GM12878 (cell line): ENCODE results near the gene ELF2. TPM values are rescaled to one million over a fixed set of nuclear protein-coding genes. Genes with fewer than 3 reads are reported as not detected.

ENCODE experiments used
- ASH2L ChIP-seq: fragments of 300-600, 200-600 bp; sonication (generic); IDR thresholded peaks from 2 replicates; pipeline ENCODE4 v1.6.1; 2017; ENCODE audit warnings: low read depth, mild to moderate bottlenecking, borderline replicate concordance
- BACH1 ChIP-seq: fragments of 450-650 bp; IDR thresholded peaks from 2 replicates; pipeline ENCODE4 v1.6.1; 2017; ENCODE audit warnings: mild to moderate bottlenecking, borderline replicate concordance
- CBFB ChIP-seq: IDR thresholded peaks from 2 replicates; pipeline ENCODE4 v1.6.1; 2016; ENCODE audit warnings: antibody characterized with exemption, low read depth
- CHD2 ChIP-seq: IDR thresholded peaks from 2 replicates; pipeline ENCODE4 v1.6.1; 2011; ENCODE audit warnings: low read depth, low read length, improper control_type of control experiment, borderline replicate concordance
- GATAD2B ChIP-seq: fragments of 450-650 bp; conservative IDR thresholded peaks from 2 replicates; pipeline ENCODE4 v1.6.1; 2017; ENCODE audit warnings: low read depth, mild to moderate bottlenecking, moderate library complexity
- IKZF1 ChIP-seq: fragments of 450-650 bp; conservative IDR thresholded peaks from 2 replicates; pipeline ENCODE4 v1.6.1; 2017; ENCODE audit warnings: antibody characterized with exemption, mild to moderate bottlenecking
- KDM1A ChIP-seq: fragments of 200-600 bp; sonication (generic); IDR thresholded peaks from 2 replicates; pipeline ENCODE4 v1.6.1; 2016; ENCODE audit warnings: borderline replicate concordance
- MYC ChIP-seq: IDR thresholded peaks from 2 replicates; pipeline ENCODE4 v1.6.1; 2011; ENCODE audit warnings: mild to moderate bottlenecking, low read length, moderate library complexity, inconsistent platforms; ENCODE audit not compliant: insufficient read depth, insufficient replicate concordance, insufficient read length, severe bottlenecking
- NKRF ChIP-seq: fragments of 450-650 bp; conservative IDR thresholded peaks from 2 replicates; pipeline ENCODE4 v1.6.1; 2017; ENCODE audit warnings: mild to moderate bottlenecking, moderate library complexity
- NR2F1 ChIP-seq: fragments of 450-650 bp; conservative IDR thresholded peaks from 2 replicates; pipeline ENCODE4 v1.6.1; 2017; ENCODE audit warnings: mild to moderate bottlenecking
- POLR2AphosphoS2 ChIP-seq: IDR thresholded peaks from 2 replicates; pipeline ENCODE4 v1.6.1; 2011; ENCODE audit warnings: low read depth, mild to moderate bottlenecking, low read length, improper control_type of control experiment, moderate library complexity
- RAD21 ChIP-seq: IDR thresholded peaks from 2 replicates; pipeline ENCODE4 v1.6.1; 2011; ENCODE audit warnings: mild to moderate bottlenecking, low read depth, low read length, moderate library complexity; ENCODE audit not compliant: insufficient read depth
- SMARCA5 ChIP-seq: fragments of 450-650 bp; IDR thresholded peaks from 2 replicates; pipeline ENCODE4 v1.6.1; 2017; ENCODE audit warnings: mild to moderate bottlenecking
- SMC3 ChIP-seq: IDR thresholded peaks from 2 replicates; pipeline ENCODE4 v1.6.1; 2011; ENCODE audit warnings: low read length, improper control_type of control experiment, borderline replicate concordance
- SPI1 ChIP-seq: IDR thresholded peaks from 2 replicates; pipeline ENCODE4 v1.6.1; 2011; ENCODE audit warnings: low read depth, mild to moderate bottlenecking, low read length, moderate library complexity, borderline replicate concordance; ENCODE audit not compliant: insufficient read depth
- SREBF2 ChIP-seq: IDR thresholded peaks from 2 replicates; pipeline ENCODE4 v1.6.1; 2012; ENCODE audit warnings: mild to moderate bottlenecking, low read length
- STAT1 ChIP-seq: fragments of 450-650 bp; conservative IDR thresholded peaks from 2 replicates; pipeline ENCODE4 v1.6.1; 2014; ENCODE audit warnings: antibody characterized with exemption, mild to moderate bottlenecking
- TBL1XR1 ChIP-seq: IDR thresholded peaks from 2 replicates; pipeline ENCODE4 v1.6.1; 2012; ENCODE audit warnings: low read depth, low read length, improper control_type of control experiment
- ZNF207 ChIP-seq: fragments of 450-650 bp; IDR thresholded peaks from 2 replicates; pipeline ENCODE4 v1.6.1; 2014; ENCODE audit warnings: antibody characterized with exemption, mild to moderate bottlenecking, borderline replicate concordance
- ZNF217 ChIP-seq: fragments of 450-650 bp; IDR thresholded peaks from 2 replicates; pipeline ENCODE4 v1.6.1; 2017; ENCODE audit warnings: antibody characterized with exemption, mild to moderate bottlenecking
- ZNF24 ChIP-seq: fragments of 450-650 bp; IDR thresholded peaks from 2 replicates; pipeline ENCODE4 v1.6.1; 2017; ENCODE audit warnings: antibody characterized with exemption, mild to moderate bottlenecking
- ZSCAN29 ChIP-seq: fragments of 450-650 bp; IDR thresholded peaks from 2 replicates; pipeline ENCODE4 v1.6.1; 2017; ENCODE audit warnings: mild to moderate bottlenecking, moderate library complexity
- polyA plus RNA-seq, 11 experiments: library from polyadenylated mRNA; depleted of rRNA in 4 of 11; unstranded in 6 of 11; stranded (reverse) in 5 of 11; fragments of >200 nt; fragmentation: Nextera tagmentation in 4 of 11; fragmentation: Illumina TruSeq in 1 of 11; extraction: Ambion mirVana in 4 of 11; extraction: Trizol in 1 of 11; gene quantifications; 1 replicate in 1 of 11; 2 replicates in 10 of 11; pipeline versions ENCODE4 v1.2.1 to v1.2.3, GENCODE V29; 2011 to 2016; ENCODE audit warnings: inconsistent platforms in 2 of 11, missing spikeins in 2 of 11, low read depth in 1 of 11
- total RNA-seq, 4 experiments: library from RNA; depleted of rRNA in 3 of 4; stranded (reverse); fragments of >200 nt in 3 of 4; fragmentation: Illumina TruSeq in 1 of 4; extraction: Trizol in 1 of 4; gene quantifications; 2 replicates each; pipeline versions ENCODE4 v1.2.1 to v1.2.3, GENCODE V29; 2013 to 2021
- TF ChIP-seq, protein P1 (sequence below): fragments of 450-650 bp; IDR thresholded peaks from 2 replicates; pipeline ENCODE4 v1.6.1; 2014; ENCODE audit warnings: mild to moderate bottlenecking
- TF ChIP-seq, protein P2 (sequence below): IDR thresholded peaks from 2 replicates; pipeline ENCODE4 v1.6.1; 2012; ENCODE audit warnings: low read depth, low read length, improper control_type of control experiment
- TF ChIP-seq, protein P3 (sequence below): IDR thresholded peaks from 2 replicates; pipeline ENCODE4 v1.6.1; 2012; ENCODE audit warnings: low read depth, low read length, improper control_type of control experiment
- TF ChIP-seq, protein P4 (sequence below), 3 experiments: IDR thresholded peaks in 2 of 3; conservative IDR thresholded peaks in 1 of 3; 2 replicates each; pipeline ENCODE4 v1.5.1; 2011; ENCODE audit warnings: low read depth in 3 of 3, low read length in 3 of 3, mild to moderate bottlenecking in 3 of 3, control low read depth in 2 of 3, moderate library complexity in 2 of 3, inconsistent platforms in 1 of 3, mixed read lengths in 1 of 3; ENCODE audit not compliant: control insufficient read depth in 2 of 3, insufficient read depth in 1 of 3; ENCODE audit errors: extremely low read depth in 1 of 3

The ELF2 gene
- total and polyA plus RNA-seq, 10 of the 15 experiments (the other 5 are each of a cell fraction or from before 2014, with no cell fraction given), result 10.5 to 30.1 (median 20.5) TPM

DNA sequence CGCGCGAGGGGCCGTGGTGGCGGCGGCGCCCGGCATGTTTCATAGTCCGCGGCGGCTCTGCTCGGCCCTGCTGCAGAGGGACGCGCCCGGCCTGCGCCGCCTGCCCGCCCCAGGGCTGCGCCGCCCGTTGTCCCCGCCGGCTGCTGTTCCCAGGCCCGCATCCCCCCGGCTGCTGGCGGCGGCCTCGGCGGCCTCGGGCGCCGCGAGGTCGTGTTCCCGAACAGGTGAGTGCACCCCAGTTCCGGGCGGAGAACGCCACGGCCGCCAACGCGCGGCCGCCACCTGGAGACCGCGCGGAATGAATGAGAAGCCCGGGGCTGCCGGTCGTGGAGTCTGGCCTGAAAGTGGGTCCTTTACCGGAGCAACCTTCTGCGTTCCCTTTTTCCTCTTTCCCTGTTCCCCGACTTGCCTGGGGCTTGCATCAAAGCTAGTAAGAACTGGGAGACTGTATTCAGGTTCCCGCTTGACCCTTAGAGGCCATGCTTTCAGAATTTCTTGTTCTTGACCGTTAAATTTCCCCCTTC is 161.0 kb downstream of the ELF2 start (continued):
- no peak for TF ChIP-seq STAT1
- TF ChIP-seq CHD2, result no peak
- peak; percentile 83 for TF ChIP-seq NR2F1
- no peak for TF ChIP-seq POLR2AphosphoS2
- peak; percentile 82 for TF ChIP-seq ZNF217
- no peak for TF ChIP-seq KDM1A
- TF ChIP-seq, protein P1, sequence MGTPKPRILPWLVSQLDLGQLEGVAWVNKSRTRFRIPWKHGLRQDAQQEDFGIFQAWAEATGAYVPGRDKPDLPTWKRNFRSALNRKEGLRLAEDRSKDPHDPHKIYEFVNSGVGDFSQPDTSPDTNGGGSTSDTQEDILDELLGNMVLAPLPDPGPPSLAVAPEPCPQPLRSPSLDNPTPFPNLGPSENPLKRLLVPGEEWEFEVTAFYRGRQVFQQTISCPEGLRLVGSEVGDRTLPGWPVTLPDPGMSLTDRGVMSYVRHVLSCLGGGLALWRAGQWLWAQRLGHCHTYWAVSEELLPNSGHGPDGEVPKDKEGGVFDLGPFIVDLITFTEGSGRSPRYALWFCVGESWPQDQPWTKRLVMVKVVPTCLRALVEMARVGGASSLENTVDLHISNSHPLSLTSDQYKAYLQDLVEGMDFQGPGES, result no peak
- TF ChIP-seq ZSCAN29, result 0 out of 2 replicates have a peak, but pooled peaks have one; percentile 46
- no peak for TF ChIP-seq SPI1
- TF ChIP-seq, protein P2, sequence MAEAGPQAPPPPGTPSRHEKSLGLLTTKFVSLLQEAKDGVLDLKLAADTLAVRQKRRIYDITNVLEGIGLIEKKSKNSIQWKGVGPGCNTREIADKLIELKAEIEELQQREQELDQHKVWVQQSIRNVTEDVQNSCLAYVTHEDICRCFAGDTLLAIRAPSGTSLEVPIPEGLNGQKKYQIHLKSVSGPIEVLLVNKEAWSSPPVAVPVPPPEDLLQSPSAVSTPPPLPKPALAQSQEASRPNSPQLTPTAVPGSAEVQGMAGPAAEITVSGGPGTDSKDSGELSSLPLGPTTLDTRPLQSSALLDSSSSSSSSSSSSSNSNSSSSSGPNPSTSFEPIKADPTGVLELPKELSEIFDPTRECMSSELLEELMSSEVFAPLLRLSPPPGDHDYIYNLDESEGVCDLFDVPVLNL, result no peak
- no peak for TF ChIP-seq SREBF2
- TF ChIP-seq SMC3, result no peak
- no peak for TF ChIP-seq CBFB
- TF ChIP-seq GATAD2B, result peak; percentile 98
- TF ChIP-seq RAD21, result no peak
- TF ChIP-seq, protein P3, sequence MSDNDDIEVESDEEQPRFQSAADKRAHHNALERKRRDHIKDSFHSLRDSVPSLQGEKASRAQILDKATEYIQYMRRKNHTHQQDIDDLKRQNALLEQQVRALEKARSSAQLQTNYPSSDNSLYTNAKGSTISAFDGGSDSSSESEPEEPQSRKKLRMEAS, result no peak
- TF ChIP-seq MYC, result no peak
- TF ChIP-seq TBL1XR1, result no peak
- TF ChIP-seq NKRF, result peak; percentile 85
- peak; percentile 93 for TF ChIP-seq BACH1
- peak; percentile 64 for TF ChIP-seq IKZF1
- no peak for TF ChIP-seq ZNF207
- peak; percentile 75; the same call in 1 of the 2 replicates for TF ChIP-seq ASH2L
- 0 out of 2 replicates have a peak, but pooled peaks have one; percentile 61 for TF ChIP-seq ZNF24
- TF ChIP-seq SMARCA5, result peak; percentile 82; the same call in 1 of the 2 replicates
- TF ChIP-seq, protein P4, sequence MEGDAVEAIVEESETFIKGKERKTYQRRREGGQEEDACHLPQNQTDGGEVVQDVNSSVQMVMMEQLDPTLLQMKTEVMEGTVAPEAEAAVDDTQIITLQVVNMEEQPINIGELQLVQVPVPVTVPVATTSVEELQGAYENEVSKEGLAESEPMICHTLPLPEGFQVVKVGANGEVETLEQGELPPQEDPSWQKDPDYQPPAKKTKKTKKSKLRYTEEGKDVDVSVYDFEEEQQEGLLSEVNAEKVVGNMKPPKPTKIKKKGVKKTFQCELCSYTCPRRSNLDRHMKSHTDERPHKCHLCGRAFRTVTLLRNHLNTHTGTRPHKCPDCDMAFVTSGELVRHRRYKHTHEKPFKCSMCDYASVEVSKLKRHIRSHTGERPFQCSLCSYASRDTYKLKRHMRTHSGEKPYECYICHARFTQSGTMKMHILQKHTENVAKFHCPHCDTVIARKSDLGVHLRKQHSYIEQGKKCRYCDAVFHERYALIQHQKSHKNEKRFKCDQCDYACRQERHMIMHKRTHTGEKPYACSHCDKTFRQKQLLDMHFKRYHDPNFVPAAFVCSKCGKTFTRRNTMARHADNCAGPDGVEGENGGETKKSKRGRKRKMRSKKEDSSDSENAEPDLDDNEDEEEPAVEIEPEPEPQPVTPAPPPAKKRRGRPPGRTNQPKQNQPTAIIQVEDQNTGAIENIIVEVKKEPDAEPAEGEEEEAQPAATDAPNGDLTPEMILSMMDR (IDR thresholded peaks at IDR 0.05 in 2 of 3, conservative IDR thresholded peaks at IDR 0.05 in 1 of 3; ENCODE audit: control insufficient read depth in 2 of 3, extremely low read depth in 1 of 3, insufficient read depth in 1 of 3, low read depth in 3 of 3, low read length in 3 of 3), result peak in 1 of 3 experiments; percentile 10; a peak in 1 of 6 replicates
